ENCODE results near the gene SUPT4H1. TPM values are rescaled to one million over a fixed set of nuclear protein-coding genes. Genes with fewer than 3 reads are reported as not detected.

Gene SUPT4H1
- total and polyA plus RNA-seq, 2 of the 4 experiments (the other 2 are of a cell fraction): 51.6 to 129 TPM

- H3K4me3 ChIP-seq (ENCODE audit: insufficient read depth, low read depth, low read length): no peak overlapping the region
- CTCF ChIA-PET: no interaction called here
- dilution Hi-C loops (cut with HindIII; ENCODE audit: low sequenced_read_pairs, unreplicated experiment) (no loop called here), intact Hi-C loops (cut with micrococcal nuclease) (no loop called here), in situ Hi-C loops (cut with MboI; ENCODE audit: low sequenced_read_pairs) (no loop called here)
- H2BK15ac ChIP-seq (ENCODE audit: low read depth, low read length): no peak overlapping the region
- no peak overlapping the region for H3K18ac ChIP-seq (ENCODE audit: low read depth, low read length)
- POLR2A ChIA-PET (ENCODE audit: unreplicated experiment): no interaction called here
- BruUV-seq (replicated peaks): no TSS peak
- no peaks in the 10 kb centered on the region for H3K9me1 ChIP-seq (ENCODE audit: insufficient read depth, low read length)
- H4K20me1 ChIP-seq (ENCODE audit: insufficient read depth, low read length): no peaks in the 10 kb centered on the region
- H3K79me1 ChIP-seq (ENCODE audit: low read depth in 1 of 2, low read length in 2 of 2): no peaks in the 10 kb centered on the region
- WGBS, 2 experiments (ENCODE audit: extremely low coverage in 2 of 2, insufficient read length in 1 of 2): no CpG with 5 or more reads among the region's 4 CpGs
- no peak overlapping the region for H3K14ac ChIP-seq (replicated peaks; ENCODE audit: low read depth, low read length)
- H3K9ac ChIP-seq (ENCODE audit: low read depth, low read length): no peak overlapping the region
- no peak overlapping the region for H2BK5ac ChIP-seq (ENCODE audit: low read depth, low read length, poor library complexity, severe bottlenecking)
- TF ChIP-seq CTCF (conservative IDR thresholded peaks at IDR 0.05; ENCODE audit: low read depth, low read length) (no peak), CHD1 (IDR thresholded peaks at IDR 0.05; ENCODE audit: low read depth, low read length) (no peak), RCOR1 (IDR thresholded peaks at IDR 0.05; ENCODE audit: insufficient replicate concordance, low read length) (no peak), ELK1 (IDR thresholded peaks at IDR 0.05; ENCODE audit: borderline replicate concordance, low read depth, low read length) (no peak)
- ATAC-seq (ENCODE audit: low read depth) (no peak), DNase-seq (no peak)
- H3K4me2 ChIP-seq (ENCODE audit: low read depth, low read length): no peak overlapping the region
- no peak overlapping the region for H4K5ac ChIP-seq (ENCODE audit: low read depth, low read length)
- no peak overlapping the region for H4K8ac ChIP-seq (ENCODE audit: low read depth in 2 of 2, low read length in 2 of 2)
- H3K27ac ChIP-seq (ENCODE audit: insufficient read depth, low read length): no peak overlapping the region
- H2BK20ac ChIP-seq (ENCODE audit: low read depth, low read length): no peak overlapping the region
- no peak overlapping the region for H3K4ac ChIP-seq (ENCODE audit: low read depth, low read length)
- no peak overlapping the region for H2AK9ac ChIP-seq (replicated peaks; ENCODE audit: low read depth, low read length, poor library complexity)
- H4K91ac ChIP-seq (ENCODE audit: insufficient read depth, low read depth, low read length): no peak overlapping the region
- H3K23ac ChIP-seq (ENCODE audit: low read depth, low read length): no peak overlapping the region
- no peaks in the 10 kb centered on the region for H3K9me3 ChIP-seq (ENCODE audit: control insufficient read depth, insufficient read depth, low read length)
- H2AK5ac ChIP-seq (ENCODE audit: low read depth, low read length): no peak overlapping the region
- no peak overlapping the region for H3K56ac ChIP-seq (ENCODE audit: extremely low read depth, insufficient read depth, low read length)
- H3K4me1 ChIP-seq (ENCODE audit: control insufficient read depth, insufficient read depth, low read length): no peaks in the 10 kb centered on the region
- H2BK120ac ChIP-seq (ENCODE audit: low read depth, low read length): no peak overlapping the region
- H3K36me3 ChIP-seq (ENCODE audit: control insufficient read depth, insufficient read depth, low read length): no peaks in the 10 kb centered on the region
- peaks cover 10% of the 10 kb centered on the region for H3K27me3 ChIP-seq (ENCODE audit: control insufficient read depth, insufficient read depth, low read length)
- H2AFZ ChIP-seq (replicated peaks; ENCODE audit: low read length, poor library complexity): no peak overlapping the region
Observed at GRCh38 chr17:58396173-58396572, 44.2 kb upstream of the SUPT4H1 start.

All from IMR-90 (cell line).